ENCODE data around the gene DOHH.

GRCh38 chr19:3494559-3494958, 5.9 kb downstream of the DOHH start:
- TF ChIP-seq POLR2AphosphoS5 (IDR thresholded peaks at IDR 0.05; ENCODE audit: low read depth, low read length) (no peak), POLR2A (IDR thresholded peaks at IDR 0.05; ENCODE audit: low read depth, low read length) (no peak)

All from GM12892 (cell line).